ENCODE measurements around the gene CIAO3.
A peak's percentile ranks its signal among the peaks of the same experiment; 100 is the strongest.
"Not testable (repeated sequence)": the region's sequence is repeated elsewhere in the genome, so short reads cannot be mapped to it uniquely, and the experiment has no call there.

CIAO3 gene

DNA sequence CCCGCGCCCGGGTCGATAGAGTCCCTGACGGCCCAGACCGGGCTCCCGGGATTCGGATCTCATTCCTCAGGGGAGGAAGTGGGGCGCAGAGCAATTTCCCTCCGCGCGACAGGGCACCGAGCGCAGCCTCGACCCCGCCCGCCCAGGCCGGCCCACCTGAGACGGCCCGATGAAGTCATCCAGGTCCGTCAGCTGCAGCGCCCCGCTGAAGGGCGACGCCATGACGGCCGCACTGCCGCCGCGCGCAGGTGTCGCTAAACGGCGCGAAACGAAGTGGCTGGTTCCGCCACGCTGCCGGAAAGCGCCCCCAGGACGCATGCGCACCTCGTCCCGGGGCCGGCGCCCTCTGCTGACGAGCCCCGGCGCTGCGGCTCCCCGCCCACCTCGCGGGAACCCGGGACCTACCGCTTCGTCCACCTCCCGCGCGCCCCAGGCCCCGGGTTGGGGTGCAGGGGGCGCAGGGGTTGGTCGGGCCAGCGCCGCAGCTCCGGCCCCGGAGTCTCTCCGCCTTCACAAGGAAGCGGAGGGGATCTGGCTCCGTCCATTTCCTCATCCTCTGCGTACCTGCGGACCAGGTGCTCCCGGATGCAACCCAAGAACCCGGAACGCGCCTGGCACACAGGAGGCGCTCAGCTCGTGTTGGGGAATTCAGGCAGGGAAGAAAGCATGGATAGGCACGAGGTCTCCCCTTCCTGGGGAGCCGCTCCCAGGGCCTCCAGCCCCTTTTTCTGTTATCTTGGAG, at the start of gene CIAO3:
TSS of gene CIAO3 (minus strand) at position 234 of the 742 bp plus-strand sequence. CDS start at position 222, 12 bp downstream.
- DNase-seq: peak; percentile 93 to 97

DNA sequence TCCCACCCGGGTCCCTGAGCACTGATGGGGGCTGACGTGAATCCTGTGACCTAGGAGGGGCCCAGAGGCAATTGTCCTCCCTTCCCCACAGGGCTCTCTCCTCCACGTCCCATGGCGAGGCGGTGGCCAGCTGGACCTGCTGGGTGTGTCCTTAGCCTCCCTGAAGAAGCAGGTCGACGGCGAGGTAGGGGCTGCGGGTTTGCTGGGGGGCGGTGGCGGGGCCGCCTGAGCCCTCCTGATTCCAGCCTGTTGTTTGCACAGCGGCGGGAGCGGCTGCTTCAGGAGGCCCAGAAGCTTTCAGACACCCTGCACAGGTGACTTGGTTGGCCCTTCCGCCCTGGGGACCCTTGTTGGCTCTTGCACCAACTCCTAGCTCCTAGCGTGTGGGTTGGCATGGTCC, 49.3 kb upstream of the CIAO3 start:
- no peak for DNase-seq

DNA sequence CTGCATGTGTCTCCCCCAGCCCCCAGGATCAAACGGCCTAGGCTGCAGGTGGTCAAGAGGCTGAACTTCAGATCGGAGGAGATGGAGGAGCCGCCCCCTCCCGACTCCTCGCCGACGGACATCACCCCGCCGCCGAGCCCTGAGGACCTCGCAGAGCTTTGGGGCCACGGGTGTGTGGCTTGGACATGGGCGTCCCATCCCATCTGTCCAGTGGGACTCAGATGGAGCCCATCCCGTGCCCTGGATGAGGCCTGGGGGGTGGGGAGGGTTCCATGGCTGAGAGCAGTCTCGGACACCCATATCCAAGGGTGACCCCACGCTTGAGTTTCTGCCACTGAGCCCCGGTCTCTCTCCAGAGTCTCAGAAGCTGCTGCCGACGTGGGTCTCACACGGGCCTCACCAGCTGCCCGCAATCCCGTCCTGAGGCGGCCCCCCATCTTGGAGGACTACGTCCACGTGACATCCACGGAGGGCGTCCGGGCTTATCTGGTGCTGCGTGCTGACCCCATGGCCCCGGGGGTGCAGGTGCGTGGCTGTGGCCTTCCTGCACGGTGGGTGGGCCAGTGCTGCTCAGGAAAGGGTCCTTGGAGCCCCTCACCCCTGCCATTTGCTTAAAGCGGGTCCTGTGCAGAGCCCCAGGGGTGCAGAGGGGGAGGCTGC, 48.5 kb upstream of the CIAO3 start:
- no peak for DNase-seq

DNA sequence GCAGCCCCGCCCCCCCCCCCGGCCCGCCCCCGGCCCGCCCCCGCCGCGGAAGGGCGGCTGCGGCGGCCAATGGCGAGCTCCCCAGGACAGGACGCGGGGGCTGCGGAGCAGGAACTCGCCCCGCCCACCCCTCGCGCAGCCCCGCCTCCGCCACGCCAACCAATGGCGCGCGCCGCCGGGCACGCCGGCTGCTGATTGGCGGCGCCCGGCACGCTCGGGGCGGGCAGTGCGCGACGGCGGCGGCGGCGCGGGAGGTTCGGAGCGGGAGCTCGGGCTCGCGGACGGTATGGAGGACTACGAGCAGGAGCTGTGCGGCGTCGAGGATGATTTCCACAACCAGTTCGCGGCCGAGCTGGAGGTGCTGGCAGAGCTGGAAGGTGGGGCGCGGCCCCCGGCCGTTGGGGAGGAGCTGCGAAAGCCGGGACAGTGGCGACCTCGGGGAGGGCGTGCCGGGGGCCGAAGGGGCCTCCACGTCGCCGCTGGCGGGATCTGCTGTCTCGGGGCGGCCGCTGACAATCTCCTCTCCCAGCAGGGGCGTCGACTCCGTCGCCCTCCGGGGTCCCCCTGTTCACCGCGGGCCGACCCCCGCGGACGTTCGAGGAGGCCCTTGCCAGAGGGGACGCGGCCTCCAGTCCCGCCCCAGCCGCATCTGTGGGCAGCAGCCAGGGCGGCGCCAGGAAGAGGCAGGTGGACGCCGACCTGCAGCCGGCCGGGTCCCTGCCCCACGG, 47.8 kb upstream of the CIAO3 start, which contains the start of gene CHTF18:
TSS of gene CHTF18 (plus strand) at position 222 of the 728 bp plus-strand sequence. CDS start at position 287, 65 bp downstream.
- DNase-seq: peak; percentile 90 to 94

DNA sequence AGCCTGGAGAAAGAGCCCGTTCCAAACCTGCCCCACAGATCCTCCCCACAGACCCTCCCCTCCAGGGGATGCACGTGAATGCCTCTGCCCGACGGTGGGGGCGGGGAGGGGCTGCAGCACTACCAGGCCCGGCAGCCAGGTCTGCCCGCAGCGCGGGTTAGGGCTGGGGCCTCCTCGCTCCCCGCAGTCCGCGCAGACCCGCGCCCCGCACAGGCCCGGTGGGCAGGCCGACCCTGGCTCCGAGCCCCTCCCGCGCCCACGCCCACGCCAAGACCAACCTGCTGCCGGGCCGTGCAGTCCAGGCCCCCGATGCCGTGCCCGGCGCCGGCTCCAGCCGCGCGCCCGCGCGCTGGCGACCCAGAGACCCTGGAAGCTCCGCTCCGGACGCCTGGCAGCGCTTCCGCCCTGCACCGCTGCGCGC, 47.2 kb upstream of the CIAO3 start, which contains the start of gene RPUSD1:
TSS of gene RPUSD1 (minus strand) at position 404 of the 421 bp plus-strand sequence. CDS start 644 bp downstream, outside the sequence.
- no peak for DNase-seq

DNA sequence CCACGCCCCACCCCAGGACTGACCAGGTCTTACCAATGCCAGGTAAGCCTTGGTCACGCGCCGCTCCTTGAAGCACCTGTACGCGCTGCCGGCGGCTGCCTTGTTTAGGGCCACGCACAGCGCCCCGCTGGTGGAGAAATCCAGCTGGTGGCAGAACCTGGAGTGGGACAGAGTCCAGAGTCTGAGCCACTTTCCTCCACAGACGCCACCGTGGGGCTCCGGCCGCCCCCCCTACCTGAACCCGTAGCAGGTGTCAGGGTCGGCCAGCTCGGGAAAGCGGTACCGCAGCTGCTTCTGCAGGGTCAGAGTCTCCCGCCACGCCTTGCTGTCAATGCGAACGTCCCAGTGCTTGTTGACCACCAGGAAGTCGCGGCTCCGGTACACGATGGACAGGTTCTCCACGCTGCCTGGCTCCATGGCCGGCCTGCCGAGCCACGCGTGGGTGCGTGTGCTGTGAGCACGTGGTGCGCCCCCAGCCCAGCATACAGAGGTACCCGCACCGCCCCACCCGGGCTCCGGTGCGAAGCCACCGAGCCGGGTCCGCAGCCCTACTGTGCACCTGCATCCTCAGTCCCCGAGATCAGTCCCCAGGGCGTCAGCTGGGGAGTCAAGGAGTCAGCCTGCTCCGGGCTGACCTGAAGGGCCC, 46.6 kb upstream of the CIAO3 start:
- DNase-seq: no peak

DNA sequence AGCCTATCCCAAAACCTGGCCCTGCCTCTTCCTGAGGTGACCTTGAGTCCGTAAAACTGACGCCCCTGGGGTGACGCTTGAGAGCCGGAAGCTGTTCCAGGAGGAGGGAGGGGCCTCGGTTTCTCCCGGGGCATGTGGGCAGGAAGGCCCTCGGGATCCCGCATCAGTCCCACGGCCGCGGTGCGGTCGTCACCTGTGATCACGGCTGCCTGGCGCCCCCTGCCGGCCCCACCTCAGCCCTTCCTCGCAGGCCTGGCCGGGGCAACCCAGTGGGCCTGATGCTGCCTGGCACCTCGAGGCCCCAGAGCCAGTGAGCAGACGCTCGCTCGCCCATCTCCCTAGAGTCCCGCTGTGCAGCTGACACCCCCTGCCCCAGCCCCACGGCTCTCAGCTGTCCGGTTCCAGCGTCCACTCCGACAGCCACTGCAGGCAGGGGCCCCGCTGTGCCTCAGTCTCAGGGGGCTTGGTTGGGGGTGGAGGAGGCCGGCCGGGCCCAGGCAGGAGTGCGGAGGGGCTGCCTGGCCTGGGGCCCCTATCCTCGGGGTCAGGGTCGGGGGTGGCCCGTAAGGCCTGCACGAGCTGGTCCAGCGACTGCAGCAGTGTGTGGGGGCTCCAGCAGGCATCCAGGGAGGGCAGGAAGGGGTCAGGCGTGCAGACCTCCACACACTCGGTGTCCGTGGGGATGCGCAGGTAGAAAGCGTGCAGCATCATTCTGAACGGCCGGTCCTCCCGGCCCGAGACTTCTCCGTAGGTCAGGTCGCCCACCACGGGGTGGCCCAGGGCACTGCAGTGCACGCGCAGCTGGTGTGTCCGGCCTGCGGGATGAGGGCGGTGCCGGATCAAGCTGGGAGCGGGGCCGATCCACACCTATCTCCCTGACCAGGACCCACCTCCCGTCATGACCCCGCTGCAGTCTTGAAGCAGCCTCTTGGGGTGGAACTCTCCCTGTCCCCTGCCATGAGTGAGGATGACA, 45.1 kb upstream of the CIAO3 start:
- DNase-seq: peak; percentile 69 to 80

DNA sequence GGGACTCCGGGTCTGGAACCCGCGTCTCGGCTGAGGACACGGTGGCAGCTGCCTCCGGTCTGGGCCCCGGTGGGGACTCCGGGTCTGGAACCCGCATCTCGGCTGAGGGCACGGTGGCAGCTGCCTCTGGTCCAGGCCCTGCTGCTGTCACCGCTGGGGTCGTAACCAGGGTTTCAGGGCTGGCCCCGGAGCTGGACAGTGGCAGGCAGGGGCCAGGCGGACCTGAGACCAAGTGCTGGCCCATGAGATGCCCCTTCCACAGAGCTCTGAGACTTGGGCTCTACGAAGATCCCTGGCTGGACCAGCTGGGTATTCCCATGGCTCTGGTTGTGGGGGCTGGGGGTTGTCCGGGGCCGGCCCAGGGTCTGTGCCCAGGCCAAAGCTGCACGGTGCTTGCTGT, 43.6 kb upstream of the CIAO3 start:
- DNase-seq: no peak

DNA sequence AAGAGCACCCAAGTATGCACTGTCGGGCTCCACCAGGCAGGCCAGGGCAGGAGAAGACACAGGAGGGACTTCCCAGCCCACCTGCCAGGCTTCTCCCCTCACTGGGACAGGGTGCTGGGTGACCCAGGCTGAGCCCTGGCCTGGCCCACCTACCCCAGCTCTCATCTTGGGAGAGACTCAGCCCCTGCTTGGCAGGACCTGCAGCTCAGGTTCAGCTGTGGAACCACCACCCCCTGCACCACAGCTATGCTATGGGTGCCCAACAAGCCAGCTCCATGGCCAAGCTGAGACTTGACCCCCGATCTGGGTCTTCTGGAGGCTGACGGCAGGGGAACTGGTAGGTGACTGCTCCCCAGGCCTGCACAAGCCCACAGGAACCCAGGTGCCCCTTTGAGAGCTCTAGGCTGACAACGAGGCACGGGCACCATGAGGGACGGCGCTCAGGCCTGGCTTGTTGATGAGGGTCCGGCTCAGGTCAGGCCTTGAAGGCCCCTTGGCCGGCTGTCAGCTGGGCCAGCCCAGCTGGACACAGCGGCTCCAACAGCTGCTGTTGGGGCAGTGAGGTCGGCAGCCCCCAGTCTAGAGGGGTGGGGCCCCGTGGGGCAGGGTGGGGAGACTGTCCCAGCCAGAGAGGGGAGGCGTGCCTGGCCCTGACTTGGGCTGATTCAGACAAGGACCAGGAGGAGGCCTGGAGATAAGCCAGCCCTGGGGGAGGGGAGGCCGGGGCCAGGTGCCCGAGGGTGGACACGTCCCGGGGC, 42.8 kb upstream of the CIAO3 start:
- no peak for DNase-seq

DNA sequence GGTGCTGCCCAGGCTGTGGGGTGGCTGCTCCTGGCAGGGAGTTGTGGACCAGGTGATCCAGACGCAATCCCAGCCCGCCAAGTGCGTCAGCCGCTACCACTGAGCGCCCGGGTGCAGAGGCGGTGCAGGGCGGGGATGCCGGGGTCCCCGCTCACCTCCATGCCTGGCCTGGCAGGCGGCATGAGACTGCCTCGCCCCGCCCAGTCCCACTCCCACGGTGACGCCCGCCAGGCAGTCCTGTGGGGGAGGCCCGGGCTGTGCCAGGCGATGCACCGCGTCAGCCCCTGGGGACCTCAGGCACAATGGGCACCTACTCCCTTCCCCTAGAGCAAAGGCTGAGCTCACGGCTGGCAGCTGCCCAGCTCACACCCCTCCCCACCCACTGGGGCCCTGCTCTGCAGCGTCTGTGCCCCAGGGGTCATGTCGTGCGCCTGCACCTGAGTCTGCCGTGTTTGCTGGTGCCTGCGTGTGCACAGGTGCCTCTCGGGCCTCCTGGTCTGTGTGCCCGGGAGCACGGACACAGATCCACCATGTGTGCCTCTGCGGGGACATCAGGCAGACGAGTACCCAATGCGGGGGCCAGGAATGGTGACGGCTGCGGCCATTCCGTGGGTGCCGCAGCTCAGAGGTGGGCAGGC, 42.1 kb upstream of the CIAO3 start:
- no peak for DNase-seq

DNA sequence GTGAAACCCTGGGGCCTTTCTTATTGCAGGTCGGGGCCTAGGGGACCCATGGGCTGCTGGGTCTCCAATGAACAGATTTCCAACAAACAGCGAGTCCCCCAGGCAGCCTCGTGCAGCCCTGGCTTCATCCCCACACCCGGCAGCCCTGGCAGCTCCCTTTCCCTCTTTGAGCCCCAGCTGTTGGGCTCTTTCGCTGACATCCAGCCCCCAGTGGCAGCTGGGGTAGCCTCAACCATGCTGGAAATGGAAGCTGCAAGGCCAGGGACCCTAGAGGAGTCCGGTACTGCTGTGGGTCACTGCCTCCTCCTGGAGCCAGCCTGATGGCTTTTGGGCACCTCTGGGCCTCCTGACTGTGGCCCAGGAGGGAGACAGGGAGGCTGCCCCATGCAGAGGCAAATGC, 41.5 kb upstream of the CIAO3 start:
- no peak for DNase-seq

DNA sequence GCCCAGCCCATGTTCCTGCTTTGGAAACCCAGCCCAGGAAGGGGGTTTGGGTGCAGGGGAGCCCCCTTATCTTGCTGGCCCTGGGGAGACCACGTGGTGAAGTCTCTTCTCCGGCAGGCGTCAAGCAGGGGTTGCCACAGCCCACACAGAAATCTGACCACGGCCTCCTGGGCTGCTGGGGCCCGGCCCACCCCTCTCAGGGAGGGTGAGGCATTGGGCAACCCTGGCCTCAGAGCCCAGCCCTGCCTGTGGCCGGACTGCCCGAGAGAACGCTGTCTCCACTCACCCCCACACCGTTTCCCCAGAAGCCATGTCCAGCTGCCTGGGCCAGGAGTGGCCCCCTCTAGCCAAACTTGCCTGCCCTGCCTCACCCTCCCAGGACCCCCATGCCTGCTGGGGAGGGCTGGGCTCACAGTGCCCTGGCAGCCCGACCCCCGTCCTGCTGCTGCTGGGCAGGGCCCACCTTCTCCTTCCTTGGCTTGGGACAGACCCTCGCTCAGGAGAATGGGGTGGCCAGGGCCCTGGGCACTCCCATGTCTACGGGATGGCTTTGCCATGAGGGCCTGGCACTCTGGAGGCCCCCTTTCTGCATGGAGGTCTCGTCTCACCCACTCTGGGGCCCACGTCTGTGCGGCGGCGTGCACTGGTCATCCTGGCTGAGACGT, 40.7 kb upstream of the CIAO3 start:
- no peak for DNase-seq

DNA sequence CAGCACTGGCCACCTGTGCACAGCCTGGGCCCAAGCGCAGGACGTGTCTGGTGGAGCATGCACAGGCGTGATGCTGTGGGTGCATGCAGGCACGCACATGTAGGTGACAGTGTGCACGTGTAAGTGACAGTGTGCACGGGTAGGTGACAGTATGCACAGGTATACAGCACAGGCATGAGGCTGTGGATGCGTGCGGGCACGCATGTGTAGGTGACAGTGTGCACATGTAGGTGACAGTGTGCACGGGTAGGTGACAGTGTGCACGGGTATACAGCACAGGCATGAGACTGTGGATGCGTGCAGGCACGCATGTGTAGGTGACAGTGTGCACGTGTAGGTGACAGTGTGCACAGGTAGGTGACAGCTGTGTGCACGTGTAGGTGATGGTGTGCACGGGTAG, 39.5 kb upstream of the CIAO3 start:
- DNase-seq: no peak

DNA sequence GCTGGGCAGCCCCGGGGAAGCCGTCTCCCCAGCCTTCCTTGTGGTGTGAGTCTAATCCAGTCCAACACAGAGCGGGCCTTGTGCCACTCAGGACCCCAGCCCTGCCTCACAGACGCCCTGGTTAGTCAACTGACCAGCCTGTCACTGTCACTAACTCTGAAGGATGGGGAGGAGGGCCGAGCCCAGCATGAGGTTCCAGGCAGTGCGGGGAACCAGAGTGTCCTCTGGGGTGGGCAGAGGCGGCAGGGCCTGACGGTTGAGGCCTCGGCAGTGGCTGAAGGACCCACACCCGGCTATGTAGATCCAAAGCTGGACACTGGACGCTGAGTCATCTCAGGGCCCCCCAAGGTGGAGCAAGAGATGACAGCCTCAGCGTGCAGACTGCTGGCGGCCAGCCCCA, 38.8 kb upstream of the CIAO3 start:
- DNase-seq: no peak

DNA sequence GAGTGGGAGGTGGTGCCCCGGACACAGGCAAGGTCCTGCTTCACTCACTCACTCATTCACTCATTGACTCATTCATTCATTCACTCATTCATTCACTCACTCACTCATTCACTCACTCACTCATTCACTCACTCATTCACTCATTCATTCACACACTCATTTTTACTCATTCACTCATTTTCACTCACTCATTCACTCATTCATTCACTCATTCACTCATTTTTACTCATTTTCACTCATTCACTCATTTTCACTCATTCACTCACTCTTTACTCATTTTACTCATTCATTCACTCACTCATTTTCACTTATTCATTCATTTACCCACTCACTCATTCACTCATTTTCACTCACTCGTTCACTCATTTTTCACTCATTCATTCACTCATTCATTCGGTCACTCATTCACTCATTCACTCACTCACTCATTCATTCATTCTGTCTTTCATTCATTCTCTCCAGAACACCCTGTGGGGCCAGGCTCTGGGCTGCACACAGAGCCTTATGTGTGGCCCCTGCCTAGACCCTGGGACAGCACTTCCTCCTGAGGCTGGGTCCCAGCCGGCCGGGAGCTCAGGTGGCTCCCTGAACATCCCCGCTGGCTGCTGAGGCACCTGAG, 38.2 kb upstream of the CIAO3 start:
- DNase-seq: no peak

DNA sequence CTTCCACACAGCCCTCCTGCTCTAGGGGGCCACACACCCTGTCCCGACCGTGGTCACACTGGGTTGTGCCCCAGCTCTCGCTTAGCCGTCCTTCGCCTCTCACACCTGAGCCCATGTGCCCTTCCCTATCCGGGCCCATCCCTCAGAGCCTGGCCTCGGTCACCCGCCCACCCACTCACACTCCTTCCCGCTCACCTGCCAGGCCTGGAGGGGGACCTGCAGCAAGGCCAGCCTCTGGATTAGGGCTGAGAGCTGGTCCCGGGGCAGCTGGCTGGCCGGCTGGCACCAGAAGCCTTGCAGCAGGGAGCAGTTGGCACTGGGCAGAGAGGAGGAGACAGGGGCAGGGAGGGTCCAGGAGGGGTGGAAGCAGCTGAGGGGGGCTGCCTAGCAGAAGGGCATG, 37.6 kb upstream of the CIAO3 start:
- DNase-seq: no peak

DNA sequence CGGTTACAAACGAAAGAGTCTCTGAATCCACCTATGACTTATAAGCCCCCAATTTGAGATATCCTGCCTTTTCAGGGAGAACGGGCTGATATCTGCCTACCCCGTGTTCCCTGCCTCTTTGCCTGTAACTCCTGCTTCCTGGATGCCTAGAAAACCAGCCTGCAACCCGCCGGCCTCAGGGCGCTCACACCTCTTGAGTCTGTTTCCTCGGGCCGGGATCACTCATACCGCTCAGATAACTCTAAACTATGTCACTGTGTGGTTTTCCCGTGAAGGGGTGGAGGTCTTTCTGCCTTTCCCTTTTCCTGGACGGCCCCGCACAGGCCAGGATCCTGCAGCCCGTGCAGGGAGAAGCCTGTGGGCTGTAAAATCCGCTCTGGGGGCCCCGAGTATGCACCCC, 37.0 kb upstream of the CIAO3 start:
- no peak for DNase-seq

DNA sequence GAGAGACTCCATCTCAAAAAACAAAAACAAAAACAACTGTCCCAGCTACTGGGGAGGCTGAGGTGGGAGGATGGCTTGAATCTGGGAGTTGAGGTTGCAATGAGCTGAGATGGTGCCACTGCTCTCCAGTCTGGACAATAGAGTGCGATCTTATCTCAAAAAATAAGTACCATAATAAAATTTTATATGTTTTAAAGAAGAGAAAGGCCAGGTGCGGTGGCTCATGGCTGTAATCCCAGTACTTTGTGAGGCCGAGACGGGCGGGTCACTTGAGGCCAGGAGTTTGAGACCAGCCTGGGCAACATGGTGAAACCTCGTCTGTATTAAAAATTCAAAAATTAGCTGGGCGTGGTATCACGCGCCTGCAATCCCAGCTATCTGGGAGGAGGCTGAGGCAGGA, 36.0 kb upstream of the CIAO3 start:
- no peak for DNase-seq

DNA sequence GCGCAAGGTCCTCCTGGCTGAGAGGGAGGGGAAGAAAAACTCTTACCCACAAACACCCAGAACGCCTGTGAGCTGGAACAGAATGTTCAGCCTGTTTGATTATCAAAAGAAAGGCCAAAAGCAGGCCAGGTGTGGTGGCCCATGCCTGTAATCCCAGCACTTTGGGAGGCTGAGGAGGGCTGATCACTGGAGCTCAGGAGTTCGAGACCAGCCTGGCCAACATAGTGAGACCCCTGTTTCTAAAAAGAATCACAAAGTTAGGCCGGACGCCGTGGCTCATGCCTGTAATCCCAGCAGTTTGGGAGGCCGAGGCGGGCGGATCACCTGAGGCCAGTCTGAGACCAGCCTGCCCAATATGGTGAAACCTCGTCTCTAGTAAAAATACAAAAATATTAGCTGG, 35.5 kb upstream of the CIAO3 start:
- not testable (repeated sequence) for DNase-seq

Data from stimulated activated CD4-positive, alpha-beta T cell treated with anti-CD3 and anti-CD28 coated beads, Interleukin-2, amount 100 ng/mL, for 48 hours (primary cell).